ENCODE results near the gene ICE2.
"Not testable (repeated sequence)": the region's sequence is repeated elsewhere in the genome, so short reads cannot be mapped to it uniquely, and the experiment has no call there.

The ICE2 gene

DNA sequence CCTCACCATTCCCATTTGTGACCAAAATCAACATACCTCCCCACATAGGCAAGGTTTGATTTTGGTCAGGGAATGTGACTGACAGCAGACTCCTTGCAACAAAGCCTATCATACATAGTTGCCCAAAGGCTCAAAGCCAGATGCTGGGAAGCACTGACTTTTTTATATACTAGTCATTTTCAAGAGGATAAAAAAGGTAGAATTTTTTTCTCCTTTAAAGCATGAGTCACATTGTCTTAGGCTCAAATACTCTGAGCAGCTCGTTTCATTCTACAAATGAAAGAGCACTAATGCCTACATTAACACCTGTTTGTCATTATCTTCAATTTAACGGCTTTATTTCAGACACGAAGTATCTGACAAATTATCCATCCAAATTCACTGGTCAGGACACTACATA lies 36.2 kb downstream of the ICE2 start:
- peak; percentile 30 for DNase-seq (ENCODE audit: low read depth)

DNA sequence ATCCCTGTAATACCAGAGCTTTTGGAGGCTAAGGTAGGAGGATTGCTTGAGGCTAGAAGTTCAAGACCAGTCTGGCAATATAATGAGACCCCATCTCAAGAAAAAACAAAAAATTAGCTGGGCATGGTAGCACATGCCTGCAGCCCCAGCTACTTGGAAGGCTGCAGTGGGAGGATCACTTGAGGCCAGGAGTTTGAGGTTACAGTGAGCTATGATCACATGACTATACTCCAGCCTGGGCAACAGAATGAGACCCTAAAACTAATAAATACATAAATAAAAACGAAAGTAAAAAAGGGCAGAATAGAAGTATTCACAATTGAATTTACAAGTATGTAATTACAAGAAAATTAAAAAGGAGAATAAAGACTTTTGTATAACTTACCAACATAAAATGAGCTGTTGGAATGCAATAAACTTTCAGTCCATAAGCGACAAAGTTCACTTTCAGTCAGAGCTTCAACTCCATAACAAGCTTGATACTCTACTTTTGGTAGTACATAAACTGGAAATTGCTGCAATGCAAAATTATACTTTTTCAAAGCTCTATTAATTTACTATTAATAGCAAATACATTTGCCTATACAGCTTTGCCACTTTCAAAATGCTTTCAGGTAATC lies 36.8 kb downstream of the ICE2 start:
- DNase-seq (ENCODE audit: low read depth), result no peak

DNA sequence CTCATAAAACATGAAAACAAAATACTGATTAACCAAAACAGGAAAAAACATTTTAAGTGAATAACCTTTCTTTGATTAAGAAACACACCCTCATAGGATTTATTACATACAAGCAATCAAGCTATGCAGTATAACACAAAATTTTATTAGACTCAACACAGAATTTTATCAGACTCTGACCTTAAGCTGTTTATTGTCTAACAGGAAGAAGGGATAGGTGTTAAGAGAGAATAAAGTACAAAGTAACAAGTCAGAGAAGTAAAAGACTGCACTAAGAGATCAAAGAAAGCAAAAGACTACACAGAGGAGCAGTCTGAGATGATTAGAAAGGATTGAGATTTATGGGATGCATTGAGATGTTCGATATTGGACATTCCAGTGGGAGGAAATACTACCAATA lies 37.6 kb downstream of the ICE2 start:
- no peak for DNase-seq (ENCODE audit: low read depth)

DNA sequence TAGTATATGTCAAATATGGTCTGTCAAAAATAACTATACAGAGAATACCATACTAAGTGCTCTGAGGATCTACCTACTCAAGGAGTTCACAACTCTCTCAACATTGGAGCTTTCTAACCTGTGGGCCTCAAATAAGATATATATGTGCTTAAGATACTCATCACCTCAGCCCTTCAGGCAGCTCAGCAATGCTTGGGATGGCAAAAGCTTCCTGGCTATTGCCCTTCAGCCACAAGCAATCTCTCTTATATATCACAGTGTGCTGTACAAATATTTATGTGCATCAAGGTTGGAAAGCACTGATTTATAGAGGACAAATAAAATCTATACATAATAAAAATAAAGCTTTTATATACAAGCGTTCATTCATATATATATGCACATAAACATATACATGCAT lies 40.3 kb downstream of the ICE2 start:
- DNase-seq (ENCODE audit: low read depth), result no peak

DNA sequence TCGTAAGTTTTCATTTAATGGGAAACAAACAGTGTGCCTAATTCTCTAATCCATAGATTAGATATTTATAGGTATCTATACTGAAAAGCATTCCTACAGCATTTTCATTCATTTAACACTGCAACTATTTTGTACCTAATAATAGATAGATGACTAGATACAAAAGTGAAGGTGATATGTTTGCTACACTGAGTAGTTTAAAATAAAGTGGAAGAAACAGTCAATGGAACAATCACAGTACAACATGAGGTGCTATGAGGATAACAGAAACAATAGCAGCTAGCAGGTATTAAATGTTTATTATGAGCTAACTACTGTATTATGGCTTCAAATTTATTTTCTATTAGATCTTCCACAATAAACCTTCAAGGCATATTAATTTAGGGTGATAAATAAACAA lies 50.0 kb downstream of the ICE2 start:
- no peak for DNase-seq (ENCODE audit: low read depth)

DNA sequence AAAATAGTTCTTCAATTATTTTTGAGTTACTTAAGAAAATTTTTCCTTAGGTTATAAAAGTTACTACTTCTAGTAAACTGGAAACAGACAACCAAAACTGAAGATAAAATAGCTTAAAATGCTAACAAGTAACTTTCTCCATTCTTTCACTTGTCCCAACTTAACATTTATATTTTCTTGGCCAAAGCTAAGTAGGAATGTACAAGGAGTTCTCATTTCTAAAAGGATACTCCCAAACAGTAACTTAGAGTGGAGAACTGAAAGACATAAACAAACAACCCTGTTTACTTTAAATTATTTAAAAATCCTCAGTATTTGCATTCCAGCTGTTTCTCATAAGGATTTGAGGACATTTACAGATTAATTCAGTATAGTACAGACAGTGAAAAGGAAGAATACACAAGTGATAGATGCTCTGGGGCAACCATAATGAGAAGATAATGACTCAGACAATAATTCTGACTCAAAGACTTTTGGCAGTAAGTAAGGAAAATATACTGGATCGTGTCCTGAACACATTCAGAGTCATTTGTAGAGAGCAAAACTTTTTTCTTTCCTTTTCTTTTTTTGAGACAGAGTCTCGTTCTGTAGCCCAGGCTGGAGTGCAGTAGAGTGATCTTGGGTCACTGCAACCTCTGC lies 52.0 kb downstream of the ICE2 start:
- peak; percentile 62 for DNase-seq (ENCODE audit: low read depth)

DNA sequence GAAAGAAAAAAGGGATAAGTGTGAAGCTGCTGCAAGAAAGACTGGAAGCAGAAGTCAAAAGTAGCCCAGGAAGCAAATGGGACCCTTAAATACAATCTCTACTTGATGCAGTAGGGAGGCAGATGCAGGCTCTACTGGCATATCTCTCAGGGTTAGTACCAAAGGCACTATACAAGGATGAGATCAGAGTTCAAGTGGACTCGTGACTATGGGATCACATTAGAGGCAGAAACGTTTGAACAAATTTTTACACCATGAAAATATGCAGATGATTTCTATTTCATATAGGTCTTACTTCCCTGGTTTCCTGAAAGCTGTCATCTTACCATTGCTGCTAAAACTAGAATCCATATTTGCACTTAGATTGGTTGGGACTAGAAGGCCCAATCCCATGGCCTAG lies 53.5 kb downstream of the ICE2 start:
- DNase-seq (ENCODE audit: low read depth), result no peak

DNA sequence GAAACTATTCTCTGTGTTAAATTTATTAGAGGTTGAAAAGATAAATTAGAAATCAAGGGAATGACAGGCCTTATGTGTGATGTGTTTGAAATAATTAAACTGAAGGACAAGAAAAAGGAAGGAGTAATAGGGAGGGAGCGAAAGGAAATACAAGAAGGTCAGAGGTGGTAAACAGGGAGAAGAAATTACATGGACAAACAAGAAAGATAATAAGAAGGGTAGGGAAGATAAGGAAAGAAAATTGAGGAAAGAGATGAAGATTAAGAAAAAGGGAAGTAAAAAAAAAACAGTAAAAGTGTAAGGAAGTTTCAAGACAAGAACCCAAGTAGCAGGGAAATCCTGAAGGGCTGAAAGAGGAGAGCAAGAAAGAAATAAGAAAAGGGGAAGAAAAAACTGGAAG lies 54.9 kb downstream of the ICE2 start:
- DNase-seq (ENCODE audit: low read depth), result no peak

DNA sequence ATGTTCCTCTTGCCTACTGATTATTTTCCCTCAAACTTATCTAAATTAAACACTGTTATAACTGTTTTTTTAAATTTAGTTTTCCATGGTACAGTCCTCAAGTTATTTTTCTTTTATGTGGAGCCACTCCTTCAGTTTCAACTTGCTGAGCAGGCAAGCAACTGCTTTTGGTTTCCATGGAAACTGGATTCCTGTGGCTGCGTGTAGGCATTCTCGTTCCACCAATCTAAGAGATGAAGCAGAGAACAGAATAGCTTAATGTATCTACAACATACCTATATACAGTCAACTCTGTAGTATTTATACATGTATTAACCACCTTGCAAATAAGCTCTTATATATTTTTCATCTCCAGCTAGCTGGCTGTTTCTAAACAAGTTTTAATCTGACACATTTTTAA lies 55.4 kb downstream of the ICE2 start:
- DNase-seq (ENCODE audit: low read depth), result peak; percentile 70

DNA sequence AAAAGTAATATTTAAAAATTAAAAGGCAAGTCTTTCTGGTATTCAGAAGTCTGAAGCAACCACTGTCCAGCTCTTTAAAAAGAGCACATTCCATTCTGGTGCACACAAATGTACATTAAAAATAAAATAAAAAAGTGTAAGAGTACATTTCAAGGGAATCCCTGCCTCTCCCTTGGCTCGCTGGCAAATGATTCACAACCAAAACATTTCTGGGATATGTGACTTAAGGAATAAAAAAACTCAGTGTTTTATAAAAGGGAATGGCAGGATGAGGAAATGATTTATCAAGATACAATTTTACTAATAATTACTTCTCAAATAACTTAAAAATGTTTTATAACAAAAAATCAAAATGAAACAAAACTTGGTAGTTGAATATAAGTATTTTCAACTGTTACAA lies 57.4 kb downstream of the ICE2 start:
- no peak for DNase-seq (ENCODE audit: low read depth)

DNA sequence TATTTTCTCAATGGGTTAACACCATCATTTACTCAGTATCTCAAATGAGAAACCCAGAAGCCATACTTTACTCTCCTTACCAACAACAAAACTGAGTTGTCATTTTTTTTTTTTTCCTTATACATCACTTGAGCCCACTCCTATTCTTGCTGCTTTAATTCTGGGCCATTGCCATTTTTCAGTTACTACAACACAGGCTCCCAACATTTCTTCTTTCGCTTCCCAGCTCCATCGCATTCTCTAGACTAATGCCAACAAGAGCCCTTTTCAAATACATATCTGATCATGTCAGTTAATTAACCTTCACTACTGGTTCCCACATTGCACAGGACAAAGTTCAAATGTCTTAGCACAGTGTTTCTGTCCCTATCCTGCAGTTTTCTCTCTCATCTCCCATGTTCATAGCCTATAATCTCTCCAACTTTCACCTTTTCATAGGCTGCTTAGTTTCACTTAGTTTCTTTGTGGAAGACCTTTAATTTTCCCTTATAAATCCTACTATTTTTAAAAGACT lies 58.7 kb downstream of the ICE2 start:
- no peak for DNase-seq (ENCODE audit: low read depth)

DNA sequence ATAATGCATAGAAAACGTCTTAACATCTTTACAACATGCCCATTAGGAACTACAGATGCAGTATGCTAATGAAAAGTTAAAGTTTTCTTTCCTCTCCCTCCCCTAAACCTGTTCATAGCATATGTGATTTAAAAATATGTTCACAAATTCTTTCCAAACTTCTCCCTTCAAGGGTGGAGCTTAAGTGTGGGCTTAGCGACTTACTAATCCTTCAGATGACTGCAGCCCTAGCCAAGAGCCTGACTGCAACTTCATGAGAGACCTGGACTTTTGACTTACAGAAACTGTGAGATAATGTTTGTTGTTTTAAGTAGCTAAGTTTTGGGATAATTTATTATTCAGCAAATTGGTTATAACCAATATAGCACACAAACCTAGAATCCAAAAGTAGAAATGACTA lies 59.2 kb downstream of the ICE2 start:
- DNase-seq (ENCODE audit: low read depth), result no peak

DNA sequence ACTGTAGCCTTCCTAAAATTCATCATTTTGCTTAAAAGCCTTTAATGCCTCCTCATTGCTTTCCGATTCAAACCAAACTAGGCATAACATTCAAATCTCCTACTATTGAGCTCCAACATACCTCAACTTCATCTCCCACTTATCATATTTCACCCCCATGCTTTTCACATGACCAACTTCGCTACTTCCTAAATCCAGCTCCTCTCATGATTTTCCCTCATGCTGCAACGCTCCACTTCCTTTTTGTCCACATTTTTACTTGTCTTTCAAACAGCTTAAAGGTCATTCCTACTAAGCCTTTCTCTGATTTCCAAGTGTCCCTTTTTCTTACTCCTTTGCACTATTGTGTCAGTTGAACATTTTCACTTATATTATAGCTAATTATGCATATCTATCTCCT lies 60.8 kb downstream of the ICE2 start:
- DNase-seq (ENCODE audit: low read depth), result no peak

DNA sequence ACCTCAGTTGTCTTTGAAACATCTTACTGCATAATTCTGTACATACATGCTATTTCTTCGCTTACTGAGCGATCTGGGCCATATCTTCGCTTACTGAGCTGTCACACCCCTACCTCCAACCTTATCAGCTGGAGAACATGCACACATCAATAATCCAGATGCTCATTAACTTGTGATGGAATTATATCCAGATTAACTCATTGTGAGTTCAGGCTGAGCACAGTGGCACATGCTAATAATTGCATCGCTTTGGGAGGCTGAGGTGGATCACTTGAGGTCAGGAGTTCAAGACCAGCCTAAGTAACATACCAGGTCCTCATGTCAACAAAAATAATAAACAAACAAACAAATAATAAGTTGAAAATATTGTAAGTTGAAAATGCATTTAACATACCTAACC lies 61.8 kb downstream of the ICE2 start:
- DNase-seq (ENCODE audit: low read depth), result no peak

DNA sequence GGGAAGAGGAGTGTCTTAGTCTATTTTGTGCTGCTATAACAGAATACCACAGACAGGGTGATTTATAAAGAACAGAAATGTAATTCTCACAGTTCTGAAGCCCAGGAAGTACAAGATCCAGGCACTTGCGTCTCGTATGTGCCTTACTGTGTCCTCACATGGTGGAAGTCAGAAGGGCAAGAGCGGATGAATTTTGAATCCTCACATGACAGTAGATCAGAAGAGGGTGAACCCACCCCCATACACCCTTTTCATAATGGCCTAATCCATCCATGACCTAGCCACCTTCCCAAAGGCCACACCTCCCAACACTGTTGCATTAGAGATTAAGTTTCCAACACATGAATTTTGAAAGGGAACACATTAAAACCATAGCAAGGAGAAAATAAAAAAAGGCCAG lies 62.5 kb downstream of the ICE2 start:
- no peak for DNase-seq (ENCODE audit: low read depth)

DNA sequence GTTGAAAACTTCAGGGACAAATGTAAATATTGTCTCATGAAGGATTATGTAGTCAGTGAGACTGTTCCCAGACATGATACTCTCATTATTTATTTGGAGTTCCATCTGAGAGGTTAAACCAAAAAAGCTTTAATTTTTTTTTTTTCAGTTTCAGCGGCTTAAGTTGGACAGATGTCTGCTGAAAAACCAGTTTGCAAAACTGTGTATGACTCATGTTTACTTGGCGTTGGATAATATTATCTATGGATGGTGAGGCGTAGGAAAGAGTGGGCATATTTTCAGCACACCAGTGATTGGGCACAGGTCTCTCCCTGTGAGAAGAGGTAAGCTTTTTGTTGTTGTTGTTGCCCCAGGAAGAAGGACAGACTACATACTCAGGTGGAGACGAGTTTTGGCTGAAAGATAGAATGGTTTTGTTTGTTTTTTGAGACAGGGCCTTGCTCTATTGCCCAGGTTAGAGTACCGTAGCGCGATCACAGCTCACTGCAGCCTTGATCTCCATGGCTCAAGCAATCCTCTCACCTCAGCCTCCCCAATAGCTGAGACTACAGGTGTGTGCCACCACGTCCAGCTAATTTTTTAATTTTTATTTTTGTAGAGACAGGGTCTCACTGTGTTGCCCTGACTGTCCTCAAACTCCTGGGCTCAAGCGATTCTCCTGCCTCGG lies 64.8 kb downstream of the ICE2 start:
- no peak for DNase-seq (ENCODE audit: low read depth)

DNA sequence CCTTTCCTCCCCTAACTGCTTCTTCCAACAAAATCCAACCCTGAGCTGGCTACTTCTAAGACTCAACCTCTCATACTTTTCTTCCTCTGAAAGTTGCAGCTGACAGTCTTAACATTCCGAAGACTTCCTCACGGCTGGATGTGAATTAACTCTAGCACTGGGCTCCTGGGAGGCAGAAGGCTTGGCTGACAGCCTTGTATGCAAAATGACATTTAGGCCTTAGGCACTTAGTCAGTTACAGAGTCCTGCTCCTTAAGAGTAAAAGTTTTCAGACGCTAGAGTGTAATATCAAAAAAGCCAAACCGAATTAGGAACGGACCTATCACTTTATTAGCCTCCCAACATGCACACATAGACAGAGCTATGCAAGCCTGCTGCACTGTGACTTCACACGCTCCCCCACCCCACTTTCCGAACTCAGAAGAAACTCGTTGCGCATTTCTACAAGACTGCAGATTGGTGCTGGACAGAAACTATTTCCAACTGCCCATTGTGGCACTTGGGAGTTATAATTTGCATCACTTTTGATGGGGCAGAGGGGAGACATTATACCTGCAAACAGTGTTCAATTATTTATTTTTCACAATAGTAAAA lies 65.6 kb downstream of the ICE2 start:
- DNase-seq (ENCODE audit: low read depth), result no peak

DNA sequence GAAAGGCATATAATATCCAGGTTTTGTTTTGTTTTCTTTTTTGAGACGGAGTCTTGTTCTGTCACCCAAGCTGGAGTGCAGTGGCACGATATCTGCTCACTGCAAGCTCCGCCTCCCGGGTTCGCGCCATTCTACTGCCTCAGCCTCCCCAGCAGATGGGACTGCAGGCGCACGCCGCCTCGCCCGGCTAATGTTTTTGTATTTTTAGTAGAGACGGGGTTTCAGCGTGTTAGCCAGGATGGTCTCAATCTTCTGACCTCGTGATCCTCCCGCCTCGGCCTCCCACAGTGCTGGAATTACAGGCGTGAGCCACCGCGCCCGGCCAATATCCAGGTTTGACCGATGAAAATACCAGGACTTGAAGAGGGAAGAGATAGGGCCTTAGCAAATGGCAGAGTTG lies 66.1 kb downstream of the ICE2 start:
- DNase-seq (ENCODE audit: low read depth), result not testable (repeated sequence)

DNA sequence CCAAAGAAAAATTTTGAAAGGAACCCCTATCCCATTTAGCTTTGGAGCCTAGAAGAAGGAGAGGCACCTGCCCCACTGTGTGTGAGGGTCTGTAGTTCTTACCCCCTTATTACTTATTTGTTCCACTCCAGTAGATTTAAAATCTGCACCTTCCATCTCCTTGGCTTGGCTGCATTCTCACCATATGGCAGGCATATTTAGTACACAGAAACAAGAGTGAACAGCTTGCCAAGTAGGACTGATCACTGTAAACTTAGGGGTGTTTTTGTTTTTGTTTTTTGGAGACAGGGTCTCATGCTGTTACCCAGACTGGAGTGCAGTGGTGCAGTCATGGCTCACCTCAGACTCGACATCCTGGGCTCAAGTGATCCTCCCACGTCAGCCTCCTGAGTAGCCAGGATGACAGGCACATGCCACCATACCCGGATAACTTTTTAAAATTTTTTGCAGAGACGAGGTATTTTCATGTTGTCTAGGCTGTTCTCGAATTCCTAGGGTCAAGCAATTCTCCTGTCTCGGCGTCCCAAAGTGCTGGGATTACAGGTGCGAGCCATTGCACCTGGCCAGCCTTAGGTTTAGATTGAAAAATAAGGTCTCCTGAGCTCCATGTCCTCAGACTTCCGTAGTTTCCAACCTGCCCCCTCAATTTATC lies 67.0 kb downstream of the ICE2 start:
- no peak for DNase-seq (ENCODE audit: low read depth)

DNA sequence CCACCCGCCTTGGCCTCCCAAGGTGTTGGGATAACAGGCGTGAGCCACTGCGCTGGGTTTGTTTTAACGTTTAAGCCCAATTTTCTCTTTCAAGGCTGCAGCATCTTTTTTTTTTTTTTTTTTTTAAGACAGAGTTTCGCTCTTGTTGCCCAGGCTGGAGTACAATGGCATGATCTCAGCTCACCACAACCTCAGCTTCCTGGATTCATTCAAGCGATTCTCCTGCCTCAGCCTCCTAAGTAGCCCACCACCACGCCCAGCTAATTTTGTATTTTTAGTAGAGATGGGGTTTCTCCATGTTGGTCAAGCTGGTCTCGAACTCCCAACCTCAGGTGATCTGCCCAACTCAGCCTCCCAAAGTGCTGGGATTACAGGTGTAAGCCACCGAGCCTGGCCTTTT lies 68.6 kb downstream of the ICE2 start:
- not testable (repeated sequence) for DNase-seq (ENCODE audit: low read depth)

DNA sequence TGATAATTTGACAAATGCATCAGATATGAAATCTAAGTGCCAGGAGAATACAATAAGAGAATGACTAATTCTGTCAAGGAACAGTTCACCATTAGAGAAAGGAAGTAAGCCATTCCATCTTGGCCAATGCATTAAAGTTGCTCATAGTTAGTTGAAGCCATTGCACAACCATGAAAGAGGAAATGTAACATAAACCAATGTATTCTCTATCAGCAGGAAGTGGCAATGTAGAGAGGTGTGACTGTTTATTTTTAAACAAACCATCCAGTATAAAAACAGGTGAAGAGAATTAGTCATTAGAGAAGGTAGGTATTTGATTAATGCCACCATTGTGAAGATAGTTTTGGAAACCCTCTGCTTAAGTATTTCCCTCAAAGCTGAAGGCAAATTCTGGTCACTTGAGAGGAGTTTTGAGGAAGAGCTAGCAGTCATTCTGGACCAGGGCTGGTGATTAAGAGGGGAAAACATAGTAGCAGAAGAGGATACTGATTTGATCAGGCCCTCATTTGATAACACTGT lies 70.4 kb downstream of the ICE2 start:
- DNase-seq (ENCODE audit: low read depth), result peak; percentile 54

DNA sequence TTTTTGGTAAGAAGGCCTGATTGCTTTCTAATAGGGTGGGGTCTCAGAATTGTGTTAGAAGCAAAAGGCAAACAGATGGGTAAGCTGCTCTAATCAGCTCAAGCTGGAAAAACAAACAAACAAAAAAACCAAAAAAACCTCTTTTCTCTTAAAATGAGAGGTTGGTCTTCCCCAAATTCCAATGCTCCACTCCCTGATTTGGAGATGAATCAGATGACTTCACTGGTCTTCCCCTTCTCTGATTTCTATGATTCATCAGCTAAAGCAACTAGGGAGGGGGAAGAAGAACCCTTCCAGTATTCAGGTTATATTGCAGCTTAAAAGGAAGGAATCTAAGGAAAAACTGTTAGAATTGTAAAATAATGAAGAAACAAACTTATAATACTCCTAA lies 71.5 kb downstream of the ICE2 start:
- DNase-seq (ENCODE audit: low read depth), result peak; percentile 56

Data from GM04504 (cell line).